Mesodermal cell (in vitro differentiated cells): Measurements from ENCODE around the gene METTL2B.
"Not testable (repeated sequence)": the region's sequence is repeated elsewhere in the genome, so short reads cannot be mapped to it uniquely, and the experiment has no call there.

Experiments used
- H3K27ac ChIP-seq: 2 replicates; pipeline ENCODE4 v1.7.0; 2013; ENCODE audit warnings: mild to moderate bottlenecking, low read depth, low read length, moderate library complexity; ENCODE audit not compliant: severe bottlenecking
- H3K36me3 ChIP-seq: 2 replicates; pipeline ENCODE4 v1.7.1; 2013; ENCODE audit warnings: mild to moderate bottlenecking, low read length, moderate library complexity; ENCODE audit not compliant: control insufficient read depth, insufficient read depth
- H3K4me1 ChIP-seq: one replicate; pipeline ENCODE4 v1.7.1; 2013; ENCODE audit warnings: mild to moderate bottlenecking, low read length; ENCODE audit not compliant: insufficient read depth, control insufficient read depth, poor library complexity, severe bottlenecking
- H3K4me3 ChIP-seq: 2 replicates; pipeline ENCODE4 v1.7.0; 2013; ENCODE audit warnings: low read length, control low read depth, mild to moderate bottlenecking; ENCODE audit not compliant: insufficient read depth, poor library complexity, severe bottlenecking; ENCODE audit errors: extremely low read depth
- H3K9me3 ChIP-seq: 2 replicates; pipeline ENCODE4 v1.7.1; 2013; ENCODE audit warnings: mild to moderate bottlenecking, low read length, moderate library complexity; ENCODE audit not compliant: control insufficient read depth
- WGBS, 2 experiments: methylation state at CpG; one replicate each; pipeline ENCODE4 v1.1.5; 2013; ENCODE audit warnings: missing lambda C conversion rate in 2 of 2; ENCODE audit not compliant: insufficient coverage in 2 of 2; 5-methylcytosine and 5-hydroxymethylcytosine counted together

METTL2B gene

GRCh38 chr7:128526062-128526466, 49.5 kb downstream of the METTL2B start:
- not testable (repeated sequence) for H3K9me3 ChIP-seq, H3K27ac ChIP-seq, H3K4me3 ChIP-seq, H3K4me1 ChIP-seq, H3K36me3 ChIP-seq
- WGBS, 2 experiments: 90% methylated on average over 1 of the region's 3 CpGs; no CpG with 5 or more reads in 1 of the 2 experiments

GRCh38 chr7:128529191-128529590, 52.6 kb downstream of the METTL2B start:
- H3K36me3 ChIP-seq: peaks cover 11% of the 10 kb centered on the region
- WGBS, 2 experiments: 86 to 96% methylated on average over 4 to 8 of the region's 16 CpGs
- not testable (repeated sequence) for H3K4me3 ChIP-seq, H3K9me3 ChIP-seq, H3K4me1 ChIP-seq, H3K27ac ChIP-seq

- 2 to 28% methylated on average over 3 to 7 of the region's 50 CpGs for WGBS, 2 experiments
- peak overlapping the region; percentile 91 for H3K27ac ChIP-seq
- peak overlapping the region; percentile 65 for H3K4me3 ChIP-seq
- H3K36me3 ChIP-seq: peaks cover 14% of the 10 kb centered on the region
- H3K9me3 ChIP-seq, H3K4me1 ChIP-seq: not testable (repeated sequence)
These were observed 53.7 kb downstream of the METTL2B start for GRCh38 chr7:128530121-128530854.

GRCh38 chr7:128530855-128531104, 54.2 kb downstream of the METTL2B start:
- peak overlapping the region; percentile 65 for H3K4me3 ChIP-seq
- H3K9me3 ChIP-seq: no peaks in the 10 kb centered on the region
- 0% methylated on average over 8 to 20 of the region's 38 CpGs for WGBS, 2 experiments
- H3K27ac ChIP-seq: peak overlapping the region; percentile 91
- peaks cover 6% of the 10 kb centered on the region for H3K4me1 ChIP-seq
- H3K36me3 ChIP-seq: peaks cover 17% of the 10 kb centered on the region

- Histone ChIP-seq H3K36me3 (peaks cover 17% of the 10 kb centered on the region), H3K4me3 (peak overlapping the region; percentile 65), H3K27ac (peak overlapping the region; percentile 91)
- H3K9me3 ChIP-seq, H3K4me1 ChIP-seq: not testable (repeated sequence)
- 0% methylated on average over 33 to 55 of the region's 92 CpGs for WGBS, 2 experiments
These were observed 54.8 kb downstream of the METTL2B start for GRCh38 chr7:128531105-128531954.

- peaks cover 17% of the 10 kb centered on the region for H3K36me3 ChIP-seq
- peak overlapping the region; percentile 91 for H3K27ac ChIP-seq
- WGBS, 2 experiments: 0 to 2% methylated on average over 11 to 14 of the region's 35 CpGs
- not testable (repeated sequence) for H3K4me1 ChIP-seq, H3K9me3 ChIP-seq
- H3K4me3 ChIP-seq: peak overlapping the region; percentile 65
These were observed 55.5 kb downstream of the METTL2B start for GRCh38 chr7:128531955-128532478.

- H3K4me1 ChIP-seq, H3K9me3 ChIP-seq, H3K27ac ChIP-seq: not testable (repeated sequence)
- Histone ChIP-seq H3K4me3 (peak overlapping the region; percentile 65), H3K36me3 (peaks cover 19% of the 10 kb centered on the region)
- 86 to 88% methylated on average over 1 of the region's 1 CpG for WGBS, 2 experiments
These were observed 56.4 kb downstream of the METTL2B start for GRCh38 chr7:128532956-128533355.

- not testable (repeated sequence) for H3K4me1 ChIP-seq, H3K4me3 ChIP-seq, H3K27ac ChIP-seq, H3K9me3 ChIP-seq
- H3K36me3 ChIP-seq: peaks cover 53% of the 10 kb centered on the region
- WGBS, 2 experiments: 100% methylated on average over 1 of the region's 7 CpGs; no CpG with 5 or more reads in 1 of the 2 experiments
These were observed 60.9 kb downstream of the METTL2B start for GRCh38 chr7:128537410-128537809.

GRCh38 chr7:128542530-128542929, 66.0 kb downstream of the METTL2B start:
- H3K36me3 ChIP-seq: peaks cover 76% of the 10 kb centered on the region
- H3K4me1 ChIP-seq, H3K4me3 ChIP-seq, H3K27ac ChIP-seq, H3K9me3 ChIP-seq: not testable (repeated sequence)
- no CpG with 5 or more reads among the region's 2 CpGs for WGBS, 2 experiments

GRCh38 chr7:128543300-128543699, 66.8 kb downstream of the METTL2B start:
- H3K4me1 ChIP-seq, H3K27ac ChIP-seq, H3K9me3 ChIP-seq, H3K4me3 ChIP-seq: not testable (repeated sequence)
- peaks cover 80% of the 10 kb centered on the region for H3K36me3 ChIP-seq
- no CpG with 5 or more reads among the region's 1 CpG for WGBS, 2 experiments
